Kidney (tissue), 14 donors: ENCODE results near the gene TRAF1. TPM values are rescaled to one million over a fixed set of nuclear protein-coding genes. Genes with fewer than 3 reads are reported as not detected.

Source experiments
- DNase-seq, 5 donors: peaks; one replicate each; pipeline ENCODE4 v3.0.0-alpha.2; 2013 to 2020
- FAIRE-seq: peaks from 2 replicates; lab custom pipeline; 2012; peaks lifted over from hg19 to GRCh38; lab: Jason Lieb, UNC
- H3K27ac ChIP-seq, 2 donors: one replicate each; pipeline ENCODE4 v1.7.0; 2013; ENCODE audit warnings: low read depth in 2 of 2, low read length in 2 of 2, inconsistent platforms in 1 of 2
- H3K27me3 ChIP-seq: one replicate; pipeline ENCODE4 v1.7.1; 2013; ENCODE audit warnings: low read length, inconsistent platforms; ENCODE audit not compliant: control insufficient read depth, insufficient read depth
- H3K36me3 ChIP-seq, 3 donors: one replicate each; pipeline versions ENCODE4 v1.7.0 to v1.7.1; 2013; ENCODE audit warnings: low read length in 3 of 3, control low read depth in 1 of 3, inconsistent platforms in 1 of 3; ENCODE audit not compliant: insufficient read depth in 3 of 3, control insufficient read depth in 2 of 3
- H3K4me1 ChIP-seq, 3 donors: one replicate each; pipeline versions ENCODE4 v1.7.0 to v1.7.1; 2013; ENCODE audit warnings: low read length in 3 of 3, inconsistent platforms in 1 of 3, low read depth in 1 of 3; ENCODE audit not compliant: control insufficient read depth in 2 of 3, insufficient read depth in 2 of 3
- H3K4me3 ChIP-seq, 3 donors: one replicate each; pipeline versions ENCODE4 v1.7.0 to v1.8.1; 2013; ENCODE audit warnings: low read length in 3 of 3, control low read depth in 1 of 3, inconsistent platforms in 1 of 3
- H3K9ac ChIP-seq, 3 donors: one replicate each; pipeline versions ENCODE4 v1.7.0 to v1.7.1; 2013; ENCODE audit warnings: low read length in 3 of 3, control low read depth in 1 of 3, inconsistent platforms in 1 of 3
- H3K9me3 ChIP-seq, 3 donors: one replicate each; pipeline versions ENCODE4 v1.7.0 to v1.7.1; 2013; ENCODE audit warnings: low read length in 3 of 3, control low read depth in 1 of 3, inconsistent platforms in 1 of 3; ENCODE audit not compliant: control insufficient read depth in 2 of 3, insufficient read depth in 1 of 3
- CTCF ChIP-seq: IDR thresholded peaks from 3 replicates; pipeline ENCODE4 v1.5.1; 2012; ENCODE audit warnings: mild to moderate bottlenecking, moderate library complexity, borderline replicate concordance; ENCODE audit not compliant: insufficient read depth; ENCODE audit errors: extremely low read depth
- intact Hi-C: fragments of 100-400 bp; cut with DNase I; formaldehyde crosslinking; loops from one replicate; pipeline ENCODE4 v1.11.1; 2022
- polyA plus RNA-seq: library from polyadenylated mRNA; stranded (reverse); fragments of 350-450 nt; fragmentation: Illumina TruSeq; extraction: RNeasy Lipid Tissue Mini Kit (QIAGEN cat#74804); gene quantifications from one replicate; pipeline ENCODE4 v1.2.3, GENCODE V29; 2014; ENCODE audit warnings: low read depth, low replicate concordance; ENCODE audit not compliant: insufficient read depth
- total RNA-seq: library from RNA; stranded (reverse); fragmentation: NEBNext Ultra II Directional; extraction: Animal tissue kit (Norgen Biotek cat#: 25700); gene quantifications from one replicate; pipeline ENCODE4 v1.2.1, GENCODE V29; 2021
- donor health status: control.
- donor health status: control.
- donor health status: control.
- donor health status: control.
- donor health status: control.
- donor health status: DM: yes; HTN: yes; CAD: no.
- donor health status: Normal renal cell carcinoma (clear cell type).

Gene TRAF1
- total and polyA plus RNA-seq, 2 donors from 2014 or later: 3.1 to 10.9 TPM

DNA sequence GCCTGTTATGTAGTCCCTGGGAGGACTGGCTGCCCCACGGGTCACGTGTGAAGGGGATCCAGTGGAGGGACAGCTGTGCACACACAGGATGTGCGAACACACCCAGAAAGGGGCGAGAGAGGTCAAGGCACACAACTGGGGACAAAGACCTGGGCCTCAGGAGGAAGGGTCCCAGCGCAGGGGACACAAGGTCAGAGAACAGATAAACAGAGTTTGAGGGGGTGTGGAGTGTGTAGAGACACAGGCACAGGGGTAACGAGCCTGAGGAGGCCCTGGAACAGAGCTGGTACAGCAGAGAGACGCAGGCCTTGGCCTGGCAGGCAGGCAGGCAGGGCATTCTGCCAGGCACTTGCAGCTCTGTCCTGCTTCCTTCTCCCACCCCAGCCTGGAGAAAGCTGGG is 69.1 kb downstream of the TRAF1 start:
- Histone ChIP-seq H3K36me3 (peaks cover 0 to 3% (median 0%) of the 10 kb centered on the region in 3 donors), H3K27me3 (no peaks in the 10 kb centered on the region), H3K4me3 (no peak overlapping the region), H3K9ac (no peak overlapping the region), H3K4me1 (no peaks in the 10 kb centered on the region), H3K27ac (no peak overlapping the region), H3K9me3 (no peaks in the 10 kb centered on the region)
- TF ChIP-seq CTCF: no peak
- intact Hi-C loops: no loop called here
- FAIRE-seq: no peak
- DNase-seq: no peak

GRCh38 chr9:120856700-120857099 is 69.9 kb downstream of the TRAF1 start:
- H3K36me3 ChIP-seq: peaks cover 0 to 3% (median 0%) of the 10 kb centered on the region in 3 donors
- H3K4me3 ChIP-seq: no peak overlapping the region
- H3K27me3 ChIP-seq: no peaks in the 10 kb centered on the region
- TF ChIP-seq CTCF: no peak
- H3K9ac ChIP-seq: no peak overlapping the region
- H3K4me1 ChIP-seq: no peaks in the 10 kb centered on the region
- no peak for FAIRE-seq
- DNase-seq: no peak
- intact Hi-C loops: no loop called here
- no peak overlapping the region for H3K27ac ChIP-seq
- H3K9me3 ChIP-seq: no peaks in the 10 kb centered on the region

DNA sequence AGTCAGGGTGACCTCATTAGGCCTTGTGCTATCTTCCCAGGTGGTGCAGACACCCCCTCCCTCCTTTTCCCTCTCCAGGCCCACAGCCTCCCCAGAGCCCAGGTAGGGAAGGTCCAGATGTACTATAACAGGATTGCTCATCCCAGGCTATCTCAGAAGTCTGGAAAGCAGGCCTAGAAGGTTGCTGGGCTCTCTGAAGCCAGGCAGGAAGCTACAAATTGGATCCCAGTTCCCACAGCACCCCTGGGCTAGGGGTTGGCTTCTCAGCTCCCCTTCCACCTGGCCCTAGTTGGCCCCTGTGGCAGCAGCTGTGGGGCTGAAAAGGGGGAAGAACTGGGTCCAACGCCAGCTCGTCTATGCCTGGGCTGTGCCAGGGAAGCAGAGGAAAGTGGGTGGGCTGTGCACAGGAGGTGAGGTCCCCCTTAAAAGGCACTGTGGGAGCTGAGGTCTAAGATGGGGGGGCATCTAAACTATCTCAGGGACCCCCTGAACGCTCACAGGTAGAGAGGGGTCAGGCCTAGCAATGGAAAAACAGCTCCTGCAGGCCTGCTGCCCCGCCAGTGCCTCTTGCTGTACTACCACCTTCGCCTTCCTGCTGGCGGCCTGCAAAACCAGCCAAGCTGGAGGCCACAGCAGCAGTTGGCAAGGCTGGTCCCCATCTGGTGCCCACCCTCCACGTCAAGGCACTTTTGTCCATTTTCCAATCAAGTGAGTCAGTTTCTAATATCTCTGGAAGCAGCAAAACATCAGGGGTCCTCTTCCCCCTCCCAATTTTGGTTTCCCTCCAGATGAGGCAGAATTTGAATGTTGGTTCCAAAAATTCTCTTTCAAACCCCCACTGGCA is 70.5 kb downstream of the TRAF1 start:
- FAIRE-seq: no peak
- no peak for DNase-seq
- H3K27me3 ChIP-seq: no peaks in the 10 kb centered on the region
- no peak for TF ChIP-seq CTCF
- no peak overlapping the region for H3K9ac ChIP-seq
- no peaks in the 10 kb centered on the region for H3K4me1 ChIP-seq
- intact Hi-C loops: no loop called here
- H3K9me3 ChIP-seq: no peaks in the 10 kb centered on the region
- H3K4me3 ChIP-seq: no peak overlapping the region
- H3K36me3 ChIP-seq: peaks cover 0 to 3% (median 2%) of the 10 kb centered on the region in 3 donors
- H3K27ac ChIP-seq: no peak overlapping the region
